ENCODE measurements around the gene GRIN2C. TPM values are rescaled to one million over a fixed set of nuclear protein-coding genes. Genes with fewer than 3 reads are reported as not detected.

The GRIN2C gene
- total RNA-seq, 1 experiment from 2014 or later, result 5.2 TPM

DNA sequence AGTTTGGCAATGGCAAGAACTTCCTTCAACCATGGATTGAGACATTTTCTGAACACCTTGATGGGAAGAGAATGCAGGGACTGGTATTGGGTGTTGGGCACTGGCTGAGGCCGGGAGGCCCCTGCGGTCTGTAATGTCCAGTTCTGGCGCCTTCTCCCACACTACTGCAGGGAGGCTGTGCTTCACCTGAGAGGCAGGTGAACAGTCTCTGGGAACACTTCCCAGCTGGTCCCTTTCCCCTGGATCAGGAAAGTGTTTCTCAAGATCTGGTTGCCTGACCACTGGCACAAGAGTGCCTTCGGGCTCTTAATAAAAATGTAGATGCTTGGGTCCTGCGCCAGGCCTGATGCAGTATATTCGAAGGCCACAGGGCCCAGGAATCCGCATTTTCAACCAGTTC, 55.0 kb downstream of the GRIN2C start:
- intact Hi-C loops (cut with micrococcal nuclease; ENCODE audit: unreplicated experiment), result no loop called here
- POLR2A ChIA-PET, result interaction anchor here (0.5 kb wide), 1 partner anchor 69 kb away, joined by 8 read pairs; no protein-coding TSS in a partner anchor
- H3K27me3 Mint-ChIP-seq (ENCODE audit: insufficient read depth, unreplicated experiment), result no peaks in the 10 kb centered on the region

DNA sequence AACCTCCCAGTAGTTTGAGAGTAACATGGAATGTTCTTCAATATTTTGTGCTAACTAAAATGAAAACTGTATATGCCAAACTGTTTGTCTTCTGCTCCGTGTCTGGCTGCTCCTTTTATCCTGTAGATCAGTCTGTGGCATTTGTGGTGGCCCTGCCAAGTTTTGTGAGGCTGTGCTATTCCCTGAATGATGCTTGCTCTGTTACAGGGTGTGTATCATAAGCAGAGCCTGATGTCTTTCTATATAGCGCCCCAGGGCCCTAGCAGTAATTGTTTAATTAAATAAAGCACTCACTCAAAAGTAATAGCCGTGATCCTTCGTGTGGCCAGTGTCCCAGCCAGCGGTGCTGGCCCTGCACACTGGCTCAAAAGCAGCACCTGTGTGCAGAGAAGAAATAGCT, 55.7 kb downstream of the GRIN2C start:
- no peaks in the 10 kb centered on the region for H3K27me3 ChIP-seq (replicated peaks; ENCODE audit: control insufficient read depth, insufficient read depth, low read length)
- Mint-ChIP-seq H3K27ac (ENCODE audit: unreplicated experiment) (no peak overlapping the region), H3K36me3 (ENCODE audit: insufficient read depth, unreplicated experiment) (no peaks in the 10 kb centered on the region), H3K4me1 (ENCODE audit: low read depth, unreplicated experiment) (no peaks in the 10 kb centered on the region), H3K27me3 (ENCODE audit: insufficient read depth, unreplicated experiment) (no peaks in the 10 kb centered on the region), H3K4me3 (ENCODE audit: unreplicated experiment) (no peak overlapping the region), H3K9me3 (ENCODE audit: unreplicated experiment) (no peaks in the 10 kb centered on the region)
- TF ChIP-seq, protein P1, sequence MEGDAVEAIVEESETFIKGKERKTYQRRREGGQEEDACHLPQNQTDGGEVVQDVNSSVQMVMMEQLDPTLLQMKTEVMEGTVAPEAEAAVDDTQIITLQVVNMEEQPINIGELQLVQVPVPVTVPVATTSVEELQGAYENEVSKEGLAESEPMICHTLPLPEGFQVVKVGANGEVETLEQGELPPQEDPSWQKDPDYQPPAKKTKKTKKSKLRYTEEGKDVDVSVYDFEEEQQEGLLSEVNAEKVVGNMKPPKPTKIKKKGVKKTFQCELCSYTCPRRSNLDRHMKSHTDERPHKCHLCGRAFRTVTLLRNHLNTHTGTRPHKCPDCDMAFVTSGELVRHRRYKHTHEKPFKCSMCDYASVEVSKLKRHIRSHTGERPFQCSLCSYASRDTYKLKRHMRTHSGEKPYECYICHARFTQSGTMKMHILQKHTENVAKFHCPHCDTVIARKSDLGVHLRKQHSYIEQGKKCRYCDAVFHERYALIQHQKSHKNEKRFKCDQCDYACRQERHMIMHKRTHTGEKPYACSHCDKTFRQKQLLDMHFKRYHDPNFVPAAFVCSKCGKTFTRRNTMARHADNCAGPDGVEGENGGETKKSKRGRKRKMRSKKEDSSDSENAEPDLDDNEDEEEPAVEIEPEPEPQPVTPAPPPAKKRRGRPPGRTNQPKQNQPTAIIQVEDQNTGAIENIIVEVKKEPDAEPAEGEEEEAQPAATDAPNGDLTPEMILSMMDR (IDR thresholded peaks at IDR 0.05; ENCODE audit: insufficient read depth in 1 of 2, low read depth in 1 of 2, low read length in 1 of 2, severe bottlenecking in 1 of 2, unreplicated experiment in 1 of 2), result no peak
- POLR2A ChIA-PET, result no interaction called here
- peaks cover 2% of the 10 kb centered on the region; the same call in 1 of the 2 replicates for H3K36me3 ChIP-seq (ENCODE audit: control insufficient read depth, insufficient read depth, low read length)
- H3K4me1 ChIP-seq, result no peaks in the 10 kb centered on the region
- H3K4me3 ChIP-seq (ENCODE audit: low read depth, low read length), result no peak overlapping the region
- DNase-seq, result no peak
- CTCF ChIA-PET, result no interaction called here
- H3K9me3 ChIP-seq, result no peaks in the 10 kb centered on the region
- no TSS peak for BruUV-seq (replicated peaks)
- intact Hi-C loops (cut with micrococcal nuclease; ENCODE audit: unreplicated experiment), result no loop called here

More for the DNA sequence above, 55.0 kb downstream of the GRIN2C start:
- Mint-ChIP-seq H3K36me3 (ENCODE audit: insufficient read depth, unreplicated experiment) (no peaks in the 10 kb centered on the region), H3K4me3 (ENCODE audit: unreplicated experiment) (no peak overlapping the region), H3K9me3 (ENCODE audit: unreplicated experiment) (no peaks in the 10 kb centered on the region), H3K27ac (ENCODE audit: unreplicated experiment) (no peak overlapping the region), H3K4me1 (ENCODE audit: low read depth, unreplicated experiment) (no peaks in the 10 kb centered on the region)
- DNase-seq, result no peak
- no TSS peak for BruUV-seq (replicated peaks)
- no peaks in the 10 kb centered on the region for H3K27me3 ChIP-seq (replicated peaks; ENCODE audit: control insufficient read depth, insufficient read depth, low read length)
- no peaks in the 10 kb centered on the region for H3K9me3 ChIP-seq
- H3K4me1 ChIP-seq, result no peaks in the 10 kb centered on the region
- peaks cover 2% of the 10 kb centered on the region; the same call in 1 of the 2 replicates for H3K36me3 ChIP-seq (ENCODE audit: control insufficient read depth, insufficient read depth, low read length)
- no peak overlapping the region for H3K4me3 ChIP-seq (ENCODE audit: low read depth, low read length)
- CTCF ChIA-PET, result no interaction called here
- TF ChIP-seq, protein P1 (IDR thresholded peaks at IDR 0.05; ENCODE audit: insufficient read depth in 1 of 2, low read depth in 1 of 2, low read length in 1 of 2, severe bottlenecking in 1 of 2, unreplicated experiment in 1 of 2), result no peak

DNA sequence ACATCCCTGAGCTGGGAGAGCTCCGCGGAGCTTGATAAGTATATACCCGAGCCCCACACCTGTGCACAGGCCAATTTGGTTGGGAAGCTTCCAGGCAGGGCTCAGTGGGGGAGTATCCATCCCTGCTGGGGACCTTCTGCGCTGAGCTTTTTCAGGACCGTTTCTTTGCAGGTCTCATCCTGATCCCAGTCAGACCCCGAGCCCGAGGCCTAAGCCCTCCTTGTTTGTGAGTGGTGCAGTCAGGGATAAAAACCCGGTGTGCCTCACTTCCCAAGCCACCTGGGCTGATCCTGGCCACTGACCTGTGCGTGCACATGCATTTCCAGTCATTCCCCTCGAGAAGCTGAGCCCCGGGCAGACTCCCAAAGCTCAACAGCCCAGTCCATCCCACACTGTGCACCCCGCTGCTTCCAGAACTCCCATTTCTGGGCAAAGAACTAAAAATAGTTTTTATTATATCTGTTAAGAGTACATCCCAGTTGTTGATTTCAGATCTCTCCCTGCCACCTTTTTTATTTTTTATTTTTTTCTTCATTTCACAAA, 56.2 kb downstream of the GRIN2C start:
- POLR2A ChIA-PET, result no interaction called here
- Mint-ChIP-seq H3K9me3 (ENCODE audit: unreplicated experiment) (no peaks in the 10 kb centered on the region), H3K4me1 (ENCODE audit: low read depth, unreplicated experiment) (no peaks in the 10 kb centered on the region), H3K4me3 (ENCODE audit: unreplicated experiment) (no peak overlapping the region), H3K27ac (ENCODE audit: unreplicated experiment) (no peak overlapping the region), H3K36me3 (ENCODE audit: insufficient read depth, unreplicated experiment) (peaks cover 4% of the 10 kb centered on the region), H3K27me3 (ENCODE audit: insufficient read depth, unreplicated experiment) (no peaks in the 10 kb centered on the region)
- H3K4me1 ChIP-seq, result no peaks in the 10 kb centered on the region
- H3K36me3 ChIP-seq (ENCODE audit: control insufficient read depth, insufficient read depth, low read length), result peaks cover 2% of the 10 kb centered on the region; the same call in 1 of the 2 replicates
- TF ChIP-seq, protein P1 (IDR thresholded peaks at IDR 0.05; ENCODE audit: insufficient read depth in 1 of 2, low read depth in 1 of 2, low read length in 1 of 2, severe bottlenecking in 1 of 2, unreplicated experiment in 1 of 2), result no peak
- H3K9me3 ChIP-seq, result no peaks in the 10 kb centered on the region
- no TSS peak for BruUV-seq (replicated peaks)
- CTCF ChIA-PET, result no interaction called here
- intact Hi-C loops (cut with micrococcal nuclease; ENCODE audit: unreplicated experiment), result no loop called here
- H3K4me3 ChIP-seq (ENCODE audit: low read depth, low read length), result no peak overlapping the region
- DNase-seq, result no peak
- no peaks in the 10 kb centered on the region for H3K27me3 ChIP-seq (replicated peaks; ENCODE audit: control insufficient read depth, insufficient read depth, low read length)

Measured in Caco-2 (cell line).